Measurements from ENCODE around the gene SPTAN1. TPM values are rescaled to one million over a fixed set of nuclear protein-coding genes. Genes with fewer than 3 reads are reported as not detected.
"Not testable (repeated sequence)": the region's sequence is repeated elsewhere in the genome, so short reads cannot be mapped to it uniquely, and the experiment has no call there.

The SPTAN1 gene
- total RNA-seq, 1 donor from 2014 or later, result 442 TPM

- Mint-ChIP-seq H3K4me1 (no peaks in the 10 kb centered on the region), H3K4me3 (no peak overlapping the region), H3K27ac (no peak overlapping the region), H3K27me3 (ENCODE audit: low read depth) (no peaks in the 10 kb centered on the region), H3K9me3 (no peaks in the 10 kb centered on the region), H3K36me3 (peaks cover 75% of the 10 kb centered on the region)
- DNase-seq (ENCODE audit: low spot score in 2 of 2, unreplicated experiment in 2 of 2), result no peak
- TF ChIP-seq, protein P1, sequence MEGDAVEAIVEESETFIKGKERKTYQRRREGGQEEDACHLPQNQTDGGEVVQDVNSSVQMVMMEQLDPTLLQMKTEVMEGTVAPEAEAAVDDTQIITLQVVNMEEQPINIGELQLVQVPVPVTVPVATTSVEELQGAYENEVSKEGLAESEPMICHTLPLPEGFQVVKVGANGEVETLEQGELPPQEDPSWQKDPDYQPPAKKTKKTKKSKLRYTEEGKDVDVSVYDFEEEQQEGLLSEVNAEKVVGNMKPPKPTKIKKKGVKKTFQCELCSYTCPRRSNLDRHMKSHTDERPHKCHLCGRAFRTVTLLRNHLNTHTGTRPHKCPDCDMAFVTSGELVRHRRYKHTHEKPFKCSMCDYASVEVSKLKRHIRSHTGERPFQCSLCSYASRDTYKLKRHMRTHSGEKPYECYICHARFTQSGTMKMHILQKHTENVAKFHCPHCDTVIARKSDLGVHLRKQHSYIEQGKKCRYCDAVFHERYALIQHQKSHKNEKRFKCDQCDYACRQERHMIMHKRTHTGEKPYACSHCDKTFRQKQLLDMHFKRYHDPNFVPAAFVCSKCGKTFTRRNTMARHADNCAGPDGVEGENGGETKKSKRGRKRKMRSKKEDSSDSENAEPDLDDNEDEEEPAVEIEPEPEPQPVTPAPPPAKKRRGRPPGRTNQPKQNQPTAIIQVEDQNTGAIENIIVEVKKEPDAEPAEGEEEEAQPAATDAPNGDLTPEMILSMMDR (IDR thresholded peaks at IDR 0.05; ENCODE audit: unreplicated experiment), result no peak
Observed at GRCh38 chr9:128580731-128581130, 28.3 kb downstream of the SPTAN1 start.

DNA sequence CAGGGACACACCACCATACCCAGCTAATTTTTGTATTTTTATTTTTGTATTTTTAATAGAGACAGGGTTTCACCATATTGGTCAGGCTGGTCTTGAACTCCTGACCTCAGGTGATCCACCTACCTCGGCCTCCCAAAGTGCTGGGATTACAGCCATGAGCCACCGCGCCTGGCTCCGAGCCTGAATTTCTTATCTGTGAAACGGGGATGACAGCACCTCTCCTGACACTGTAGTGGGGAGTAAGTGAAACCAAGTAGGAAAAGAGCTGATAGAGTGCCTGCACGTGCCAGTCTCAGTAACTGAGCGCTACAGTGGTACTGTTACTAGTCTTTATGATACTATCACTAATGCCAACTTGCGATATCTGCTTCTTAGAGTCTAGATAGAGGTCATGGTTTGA, 32.8 kb downstream of the SPTAN1 start:
- not testable (repeated sequence) for H3K9me3 Mint-ChIP-seq; H3K27me3 Mint-ChIP-seq (ENCODE audit: low read depth); H3K4me1 Mint-ChIP-seq; DNase-seq (ENCODE audit: low spot score in 2 of 2, unreplicated experiment in 2 of 2); H3K27ac Mint-ChIP-seq; H3K4me3 Mint-ChIP-seq
- peaks cover 66% of the 10 kb centered on the region for H3K36me3 Mint-ChIP-seq

- not testable (repeated sequence) for DNase-seq (ENCODE audit: low spot score in 2 of 2, unreplicated experiment in 2 of 2); H3K27me3 Mint-ChIP-seq (ENCODE audit: low read depth); H3K4me3 Mint-ChIP-seq; H3K9me3 Mint-ChIP-seq; H3K4me1 Mint-ChIP-seq; H3K27ac Mint-ChIP-seq
- peaks cover 63% of the 10 kb centered on the region for H3K36me3 Mint-ChIP-seq
Observed at GRCh38 chr9:128586934-128587333, 34.5 kb downstream of the SPTAN1 start.

GRCh38 chr9:128587453-128587852, 35.1 kb downstream of the SPTAN1 start:
- no peak overlapping the region for H3K27ac Mint-ChIP-seq
- H3K9me3 Mint-ChIP-seq, result no peaks in the 10 kb centered on the region
- H3K36me3 Mint-ChIP-seq, result peaks cover 61% of the 10 kb centered on the region

DNA sequence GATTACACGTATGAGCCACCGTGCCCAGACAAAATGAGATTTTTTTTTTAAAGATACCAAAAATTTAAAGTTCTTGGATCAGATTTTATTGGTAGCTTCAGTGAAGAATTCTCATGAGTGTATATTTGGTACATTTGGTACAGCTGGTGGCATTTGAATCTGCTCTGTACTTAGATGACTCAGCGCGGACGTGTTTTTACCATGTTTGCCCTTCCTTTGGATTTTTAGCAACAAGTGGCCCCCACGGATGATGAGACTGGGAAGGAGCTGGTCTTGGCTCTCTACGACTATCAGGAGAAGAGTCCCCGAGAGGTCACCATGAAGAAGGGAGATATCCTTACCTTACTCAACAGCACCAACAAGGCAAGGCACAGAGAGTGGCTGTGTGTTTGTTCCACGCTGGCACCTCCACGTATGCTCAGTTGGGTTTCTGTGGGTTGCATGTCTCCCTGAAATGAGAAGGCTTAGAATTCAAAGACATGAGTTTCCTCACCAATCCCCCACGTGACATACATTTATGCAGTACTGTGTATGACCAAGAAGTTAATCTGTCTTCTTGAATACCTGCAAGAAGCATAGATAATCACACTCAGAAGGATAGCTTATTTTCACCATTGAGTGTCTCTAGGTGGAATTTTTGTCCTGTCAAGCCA, 36.3 kb downstream of the SPTAN1 start:
- H3K36me3 Mint-ChIP-seq, result peaks cover 58% of the 10 kb centered on the region
- H3K4me1 Mint-ChIP-seq, result no peaks in the 10 kb centered on the region
- H3K27ac Mint-ChIP-seq, result no peak overlapping the region

More at GRCh38 chr9:128587453-128587852, 35.1 kb downstream of the SPTAN1 start:
- H3K27me3 Mint-ChIP-seq (ENCODE audit: low read depth), result no peaks in the 10 kb centered on the region
- H3K4me3 Mint-ChIP-seq, result no peak overlapping the region
- DNase-seq (ENCODE audit: low spot score in 2 of 2, unreplicated experiment in 2 of 2), result no peak
- TF ChIP-seq, protein P1 (IDR thresholded peaks at IDR 0.05; ENCODE audit: unreplicated experiment), result no peak
- no peaks in the 10 kb centered on the region for H3K4me1 Mint-ChIP-seq

DNA sequence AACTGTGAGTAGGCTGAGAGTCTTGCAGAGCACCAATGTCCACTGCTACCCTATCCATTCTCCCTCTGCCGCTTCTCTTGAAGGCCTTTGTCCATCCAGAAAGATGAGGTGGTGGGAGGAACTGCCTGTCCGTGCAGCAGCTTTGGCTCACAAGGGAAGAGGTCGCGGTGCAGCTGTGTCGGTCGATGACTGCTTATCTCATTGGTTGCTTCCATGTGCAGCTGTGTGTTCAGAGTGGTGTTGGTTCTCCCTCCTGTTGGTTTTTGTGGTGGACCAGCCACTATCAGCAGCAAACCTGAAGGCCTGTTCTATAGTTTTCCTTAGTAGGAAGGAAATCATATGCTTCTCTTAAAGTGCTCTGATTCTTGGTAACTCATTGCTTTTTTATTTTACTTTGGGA, 40.7 kb downstream of the SPTAN1 start:
- Mint-ChIP-seq H3K4me1 (no peaks in the 10 kb centered on the region), H3K9me3 (no peaks in the 10 kb centered on the region), H3K36me3 (peaks cover 42% of the 10 kb centered on the region), H3K27ac (no peak overlapping the region), H3K4me3 (no peak overlapping the region), H3K27me3 (ENCODE audit: low read depth) (no peaks in the 10 kb centered on the region)
- no peak for DNase-seq (ENCODE audit: low spot score in 2 of 2, unreplicated experiment in 2 of 2)
- TF ChIP-seq, protein P1 (IDR thresholded peaks at IDR 0.05; ENCODE audit: unreplicated experiment), result no peak

More for the DNA sequence above, 36.3 kb downstream of the SPTAN1 start:
- Mint-ChIP-seq H3K9me3 (no peaks in the 10 kb centered on the region), H3K4me3 (no peak overlapping the region), H3K27me3 (ENCODE audit: low read depth) (no peaks in the 10 kb centered on the region)
- DNase-seq (ENCODE audit: low spot score in 2 of 2, unreplicated experiment in 2 of 2), result no peak
- TF ChIP-seq, protein P1 (IDR thresholded peaks at IDR 0.05; ENCODE audit: unreplicated experiment), result no peak

GRCh38 chr9:128593856-128594255, 41.5 kb downstream of the SPTAN1 start:
- DNase-seq (ENCODE audit: low spot score in 2 of 2, unreplicated experiment in 2 of 2), result no peak
- TF ChIP-seq, protein P1 (IDR thresholded peaks at IDR 0.05; ENCODE audit: unreplicated experiment), result no peak
- Mint-ChIP-seq H3K36me3 (peaks cover 44% of the 10 kb centered on the region), H3K27ac (no peak overlapping the region), H3K27me3 (ENCODE audit: low read depth) (no peaks in the 10 kb centered on the region), H3K4me1 (no peaks in the 10 kb centered on the region), H3K4me3 (no peak overlapping the region), H3K9me3 (no peaks in the 10 kb centered on the region)
